GM10266 (cell line): Measurements from ENCODE around the gene ST6GAL1.
"Not testable (repeated sequence)": the region's sequence is repeated elsewhere in the genome, so short reads cannot be mapped to it uniquely, and the experiment has no call there.

Experiments used
- DNase-seq: peaks from one replicate; pipeline ENCODE4 v3.0.0; 2012; ENCODE audit errors: extremely low spot score
- TF ChIP-seq, protein P1 (sequence below): IDR thresholded peaks from 2 replicates; pipeline ENCODE4 v1.5.1; 2012; ENCODE audit warnings: mild to moderate bottlenecking, low read depth; ENCODE audit not compliant: control insufficient read depth, insufficient read depth; ENCODE audit errors: missing control alignments

Gene ST6GAL1

DNA sequence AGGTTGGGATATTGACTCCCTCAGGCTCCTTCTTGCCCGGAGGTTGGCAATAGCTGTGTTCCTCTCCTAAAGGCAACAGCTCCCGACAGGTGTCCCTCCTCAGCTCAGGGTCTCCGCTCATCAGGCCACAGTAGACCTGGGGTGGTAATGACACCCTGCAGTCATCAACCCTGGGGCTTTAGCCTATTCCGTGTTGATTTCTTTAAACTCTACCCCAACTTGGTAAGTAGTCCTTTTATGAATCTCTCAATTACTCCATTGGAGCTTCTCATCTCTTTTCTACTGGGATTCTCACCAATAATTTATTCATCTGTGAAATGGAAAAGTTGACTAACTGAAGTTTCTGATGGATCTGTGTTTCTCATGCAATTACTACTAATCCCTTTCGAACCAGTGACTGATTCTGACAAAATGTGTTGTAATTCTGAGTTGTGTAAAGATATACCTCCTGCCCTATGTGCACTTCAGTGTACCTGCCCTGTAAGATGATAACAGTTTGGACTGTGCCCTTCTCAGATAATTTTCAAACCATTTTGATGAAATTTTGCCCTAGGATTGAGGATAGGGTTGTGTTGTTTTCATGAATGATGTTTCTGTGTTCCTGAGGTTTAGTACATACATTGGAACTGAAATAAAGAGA is 119.3 kb downstream of the ST6GAL1 start:
- no peak for DNase-seq
- TF ChIP-seq, protein P1, sequence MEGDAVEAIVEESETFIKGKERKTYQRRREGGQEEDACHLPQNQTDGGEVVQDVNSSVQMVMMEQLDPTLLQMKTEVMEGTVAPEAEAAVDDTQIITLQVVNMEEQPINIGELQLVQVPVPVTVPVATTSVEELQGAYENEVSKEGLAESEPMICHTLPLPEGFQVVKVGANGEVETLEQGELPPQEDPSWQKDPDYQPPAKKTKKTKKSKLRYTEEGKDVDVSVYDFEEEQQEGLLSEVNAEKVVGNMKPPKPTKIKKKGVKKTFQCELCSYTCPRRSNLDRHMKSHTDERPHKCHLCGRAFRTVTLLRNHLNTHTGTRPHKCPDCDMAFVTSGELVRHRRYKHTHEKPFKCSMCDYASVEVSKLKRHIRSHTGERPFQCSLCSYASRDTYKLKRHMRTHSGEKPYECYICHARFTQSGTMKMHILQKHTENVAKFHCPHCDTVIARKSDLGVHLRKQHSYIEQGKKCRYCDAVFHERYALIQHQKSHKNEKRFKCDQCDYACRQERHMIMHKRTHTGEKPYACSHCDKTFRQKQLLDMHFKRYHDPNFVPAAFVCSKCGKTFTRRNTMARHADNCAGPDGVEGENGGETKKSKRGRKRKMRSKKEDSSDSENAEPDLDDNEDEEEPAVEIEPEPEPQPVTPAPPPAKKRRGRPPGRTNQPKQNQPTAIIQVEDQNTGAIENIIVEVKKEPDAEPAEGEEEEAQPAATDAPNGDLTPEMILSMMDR, result no peak

DNA sequence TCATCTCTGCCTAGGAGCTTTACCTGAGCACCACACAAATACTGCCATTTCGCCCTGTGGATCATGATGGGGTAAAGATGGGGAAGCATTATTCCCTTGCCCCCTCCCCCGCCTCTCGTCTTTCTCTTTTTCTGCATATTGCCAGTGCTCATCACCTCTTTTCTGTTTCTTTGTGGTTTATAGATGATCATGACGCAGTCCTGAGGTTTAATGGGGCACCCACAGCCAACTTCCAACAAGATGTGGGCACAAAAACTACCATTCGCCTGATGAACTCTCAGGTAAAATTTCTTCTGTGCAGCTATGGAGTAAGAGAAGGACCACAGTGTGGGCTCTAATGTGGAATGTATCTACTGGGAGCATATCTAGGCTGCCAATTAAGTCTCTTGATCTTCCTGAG is 120.7 kb downstream of the ST6GAL1 start:
- TF ChIP-seq, protein P1, result no peak
- no peak for DNase-seq

DNA sequence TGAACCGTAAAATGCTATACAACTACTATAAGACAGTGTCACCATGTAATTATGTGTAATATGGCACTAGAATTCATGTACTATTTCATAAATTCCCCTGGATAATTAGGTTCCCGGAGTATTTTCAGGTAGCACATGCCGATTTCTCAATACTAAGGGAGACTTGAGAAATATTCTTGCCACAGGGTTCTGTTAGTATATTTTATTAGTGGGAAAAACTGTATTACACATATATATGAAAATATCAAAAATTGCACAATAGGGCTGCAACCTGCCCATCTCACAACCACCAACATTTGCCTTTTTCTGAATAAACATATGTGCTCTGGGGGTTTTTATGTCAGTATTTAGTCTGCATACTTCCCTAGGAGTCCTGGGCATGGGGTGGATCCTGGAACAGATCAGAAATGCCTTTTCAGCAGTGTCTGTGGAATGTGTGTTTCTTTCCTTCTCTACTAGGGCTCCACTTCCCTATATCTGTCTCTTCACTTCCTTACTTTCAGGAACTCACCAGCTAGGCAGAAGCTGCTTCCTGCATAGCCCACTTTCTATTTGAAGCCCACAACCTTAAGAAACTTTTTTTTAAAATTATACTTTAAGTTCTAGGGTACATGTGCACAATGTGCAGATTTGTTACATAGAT is 121.5 kb downstream of the ST6GAL1 start:
- TF ChIP-seq, protein P1, result no peak
- no peak for DNase-seq

DNA sequence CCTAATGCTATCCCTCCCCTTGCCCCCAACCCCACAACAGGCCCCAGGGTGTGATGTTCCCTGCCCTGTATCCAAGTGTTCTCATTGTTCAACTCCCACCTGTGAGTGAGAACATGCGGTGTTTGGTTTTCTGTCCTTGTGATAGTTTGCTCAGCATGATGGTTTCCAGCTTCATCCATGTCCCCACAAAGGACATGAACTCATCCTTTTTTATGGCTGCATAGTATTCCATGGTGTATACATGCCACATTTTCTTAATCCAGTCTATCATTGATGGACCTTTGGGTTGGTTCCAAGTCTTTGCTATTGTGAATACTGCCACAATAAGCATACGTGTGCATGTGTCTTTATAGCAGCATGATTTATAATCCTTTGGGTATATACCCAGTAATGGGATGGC is 122.1 kb downstream of the ST6GAL1 start:
- DNase-seq, result not testable (repeated sequence)

DNA sequence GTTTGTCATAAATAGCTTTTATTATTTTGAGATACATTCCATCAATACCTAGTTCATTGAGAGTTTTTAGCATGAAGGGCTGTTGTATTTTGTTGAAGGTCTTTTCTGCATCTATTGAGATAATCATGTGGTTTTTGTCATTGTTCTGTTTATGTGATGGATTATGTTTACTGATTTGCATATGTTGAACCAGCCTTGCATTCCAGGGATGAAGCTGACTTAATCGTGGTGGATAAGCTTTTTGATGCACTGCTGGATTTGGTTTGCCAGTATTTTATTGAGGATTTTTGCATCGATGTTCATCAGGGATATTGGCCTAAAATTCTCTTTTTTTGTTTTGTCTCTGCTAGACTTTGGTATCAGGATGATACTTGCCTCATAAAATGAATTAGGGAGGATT is 124.1 kb downstream of the ST6GAL1 start:
- not testable (repeated sequence) for DNase-seq

DNA sequence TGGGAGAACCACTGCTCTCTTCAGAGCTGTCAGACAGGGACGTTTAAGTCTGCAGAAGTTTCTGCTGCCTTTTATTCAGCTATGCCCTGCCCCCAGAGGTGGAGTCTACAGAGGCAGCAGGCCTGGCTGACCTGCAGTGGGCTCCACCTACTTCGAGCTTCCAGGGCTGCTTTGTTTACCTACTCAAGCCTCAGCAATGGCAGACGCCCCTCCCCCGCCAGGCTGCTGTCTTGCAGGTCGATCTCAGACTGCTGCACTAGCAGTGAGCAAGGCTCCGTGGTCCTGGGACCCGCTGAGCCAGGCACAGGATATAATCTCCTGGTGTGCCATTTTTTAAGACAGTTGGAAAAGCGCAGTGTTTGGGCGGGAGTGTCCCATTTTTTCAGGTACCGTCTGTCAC is 127.5 kb downstream of the ST6GAL1 start:
- DNase-seq, result not testable (repeated sequence)

DNA sequence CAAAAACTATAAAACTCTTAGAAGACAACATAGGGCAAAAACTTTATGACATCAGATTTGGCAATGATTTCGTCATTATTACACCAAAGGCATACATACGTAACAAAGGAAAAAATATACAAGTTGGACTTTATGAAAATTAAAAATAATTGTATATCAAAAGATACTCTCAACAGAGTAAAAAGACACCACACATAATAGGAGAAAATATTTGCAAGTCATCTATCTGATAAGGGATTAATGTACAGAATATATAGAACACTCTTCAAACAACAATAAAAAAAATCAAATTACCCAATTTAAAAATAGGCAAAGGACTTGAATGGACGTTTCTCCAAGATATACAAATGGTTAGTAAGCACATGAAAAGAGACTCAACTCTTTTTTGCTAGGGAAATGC is 131.4 kb downstream of the ST6GAL1 start:
- DNase-seq, result no peak
- TF ChIP-seq, protein P1, result no peak

DNA sequence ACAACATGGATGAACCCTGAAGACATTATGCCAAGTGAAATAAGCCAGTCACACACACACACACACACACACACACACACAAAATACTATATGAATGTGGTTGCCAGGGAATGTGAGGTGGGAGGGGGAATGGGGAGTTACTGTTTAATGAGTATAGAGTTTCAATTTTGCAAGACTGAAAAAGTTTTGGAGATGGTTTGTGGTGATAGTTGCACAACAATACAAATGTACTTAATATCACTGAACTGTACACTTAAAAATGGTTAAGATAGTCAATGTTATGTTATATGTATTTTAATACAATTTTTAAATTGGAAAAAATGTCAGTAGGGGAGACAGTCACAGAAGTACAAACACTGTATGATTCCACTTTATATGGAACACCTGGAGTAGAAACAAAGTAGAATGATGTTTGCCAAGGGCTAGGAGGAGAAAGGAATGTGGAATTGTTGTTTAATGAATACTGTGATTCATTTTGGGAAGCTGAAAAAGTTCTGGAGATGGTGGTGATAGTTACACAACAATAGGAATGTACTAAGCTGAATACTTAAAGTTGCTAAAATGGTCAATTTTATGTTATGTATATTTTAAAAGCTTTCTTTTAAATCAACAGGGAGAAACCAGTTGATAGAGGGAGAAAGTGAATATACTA is 132.3 kb downstream of the ST6GAL1 start:
- TF ChIP-seq, protein P1, result no peak
- no peak for DNase-seq
